NCI-H510A (cell line): ENCODE measurements around the gene YARS1.
"Not testable (repeated sequence)": the region's sequence is repeated elsewhere in the genome, so short reads cannot be mapped to it uniquely, and the experiment has no call there.

ENCODE experiments used
- DNase-seq: peaks from one replicate; lab custom pipeline; 2025; lab: John Stamatoyannopoulos, UW

The YARS1 gene

DNA sequence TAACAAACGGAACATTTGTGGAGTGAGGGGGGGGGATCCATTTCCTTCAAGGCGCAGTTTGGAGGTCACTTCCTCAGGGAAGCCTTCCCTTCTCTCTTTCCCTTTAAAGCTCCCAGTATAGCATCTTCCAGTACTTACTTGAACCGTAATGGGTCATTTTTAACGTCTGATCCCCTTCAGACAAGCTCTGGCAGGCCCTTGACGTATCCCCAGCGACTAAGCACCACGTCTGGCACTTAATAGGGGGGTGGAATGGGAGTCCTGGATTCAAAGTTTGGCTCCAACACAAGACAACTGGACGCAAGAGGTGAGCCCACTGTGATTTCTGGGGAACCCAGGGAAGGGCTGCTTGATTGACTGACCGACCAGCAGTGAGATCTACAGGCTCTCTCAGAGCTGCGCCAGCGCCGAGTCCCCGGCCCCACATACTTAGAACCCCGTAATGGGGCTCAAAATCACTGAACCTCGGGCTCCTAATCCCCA lies 441 bp downstream of the YARS1 start:
- no peak for DNase-seq

DNA sequence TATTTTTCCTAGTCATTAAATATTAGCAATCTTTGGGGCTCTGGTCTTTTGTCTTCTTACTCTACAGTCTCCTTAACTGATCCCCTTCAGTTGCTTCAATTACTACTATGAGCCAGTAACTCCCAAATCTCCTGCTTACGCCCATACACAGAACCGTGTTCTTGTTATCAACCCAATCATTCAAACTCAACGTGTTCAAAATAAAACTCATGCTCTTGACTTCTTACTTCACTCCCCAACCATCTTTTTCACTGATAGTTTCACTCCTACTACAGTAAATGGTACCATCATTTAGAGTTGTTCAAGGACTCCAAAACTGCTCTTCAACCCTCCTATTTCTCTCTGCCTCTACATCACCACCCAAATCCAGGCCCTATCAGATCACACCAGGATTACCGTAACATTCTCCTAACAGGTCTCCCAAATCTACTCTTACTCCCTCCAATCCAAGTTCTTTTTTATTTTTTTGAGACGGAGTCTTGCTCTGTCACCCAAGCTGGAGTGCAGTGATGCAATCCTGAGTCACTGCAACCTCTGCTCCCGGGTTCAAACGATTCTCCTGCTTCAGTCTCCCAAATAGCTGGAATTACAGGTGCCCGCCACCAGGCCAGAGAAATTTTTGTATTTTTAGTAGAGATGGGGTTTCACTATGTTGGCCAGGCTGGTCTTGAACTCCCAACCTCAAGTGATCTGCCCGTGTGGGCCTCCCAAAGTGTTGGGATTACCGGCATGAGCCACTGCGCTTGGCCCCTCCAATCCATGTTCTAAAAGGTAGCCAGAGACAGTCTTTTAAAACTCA lies 3.0 kb downstream of the YARS1 start:
- no peak for DNase-seq

DNA sequence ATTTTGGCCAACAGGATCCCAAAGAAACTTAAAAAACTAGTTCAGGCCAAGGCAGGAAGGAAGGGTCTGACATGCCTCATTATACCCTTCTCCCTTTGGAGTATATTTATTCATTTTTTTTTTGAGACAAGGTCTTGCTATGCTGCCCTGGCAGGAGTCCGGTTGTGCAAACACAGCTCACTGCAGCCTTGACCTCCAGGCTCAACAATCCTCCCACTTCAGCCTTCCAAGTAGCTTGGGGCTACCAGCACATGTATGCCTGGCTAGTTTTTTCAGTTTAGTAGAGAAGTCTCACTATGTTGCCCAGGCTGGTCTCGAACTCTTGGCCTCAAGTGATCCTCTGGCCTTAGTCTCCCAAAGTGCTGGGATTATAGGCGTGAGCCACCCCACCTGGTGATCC lies 5.2 kb downstream of the YARS1 start:
- no peak for DNase-seq

DNA sequence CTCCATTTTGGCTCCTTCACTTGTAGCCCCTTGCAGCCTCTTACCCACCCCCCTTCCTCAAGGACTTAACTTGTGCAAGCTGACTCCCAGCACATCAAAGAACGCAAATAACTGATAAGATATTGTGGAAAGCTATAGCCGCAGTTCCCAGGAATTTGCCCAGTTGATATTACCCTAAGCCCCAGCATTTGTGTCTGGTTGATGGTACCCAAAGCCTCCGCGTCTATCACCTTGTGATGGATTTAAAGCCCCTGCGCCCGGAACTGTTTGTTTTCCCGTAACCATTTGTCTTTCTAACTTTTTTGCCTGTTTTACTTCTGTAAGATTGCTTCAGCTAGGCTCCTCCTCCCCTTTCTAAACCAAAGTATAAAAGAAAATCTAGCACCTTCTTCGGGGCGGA lies 5.9 kb downstream of the YARS1 start:
- DNase-seq, result no peak

DNA sequence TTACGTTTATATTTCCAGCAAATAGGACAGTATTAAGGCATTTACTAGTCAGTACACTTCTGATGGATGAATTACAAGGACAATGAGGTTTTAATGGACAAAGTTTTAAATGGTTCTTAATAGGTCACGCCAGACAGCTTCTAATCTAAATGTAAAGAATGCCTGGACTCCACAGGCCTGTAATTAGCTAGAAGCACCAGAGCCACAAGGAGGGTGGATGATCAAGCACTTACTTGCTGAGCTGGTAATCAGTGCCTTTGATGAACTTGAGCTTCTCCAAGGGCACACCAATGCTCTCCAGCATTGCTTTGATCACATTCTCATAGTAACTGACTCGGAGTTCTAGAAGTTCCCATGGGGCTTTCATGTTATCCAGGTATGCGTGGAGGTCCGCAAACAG lies 6.8 kb downstream of the YARS1 start:
- no peak for DNase-seq

DNA sequence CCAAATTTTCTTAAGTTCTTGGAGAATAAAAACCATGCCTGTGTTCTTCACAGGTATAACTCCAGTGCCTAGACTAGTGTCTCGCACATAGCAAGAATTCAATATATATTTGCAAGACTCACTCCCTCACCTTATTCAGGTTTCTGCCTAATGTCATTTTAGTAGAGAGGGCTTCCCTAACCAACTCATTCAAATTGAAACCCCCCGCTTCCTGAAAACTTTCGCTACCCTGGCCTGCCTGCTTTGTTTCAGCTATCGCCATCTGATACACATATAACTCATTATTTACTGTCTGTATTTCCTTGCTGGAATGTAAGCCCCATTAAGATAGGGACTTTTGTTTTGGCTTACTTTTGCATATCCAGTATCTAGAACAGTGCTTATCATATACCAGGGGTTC lies 8.6 kb downstream of the YARS1 start:
- no peak for DNase-seq

DNA sequence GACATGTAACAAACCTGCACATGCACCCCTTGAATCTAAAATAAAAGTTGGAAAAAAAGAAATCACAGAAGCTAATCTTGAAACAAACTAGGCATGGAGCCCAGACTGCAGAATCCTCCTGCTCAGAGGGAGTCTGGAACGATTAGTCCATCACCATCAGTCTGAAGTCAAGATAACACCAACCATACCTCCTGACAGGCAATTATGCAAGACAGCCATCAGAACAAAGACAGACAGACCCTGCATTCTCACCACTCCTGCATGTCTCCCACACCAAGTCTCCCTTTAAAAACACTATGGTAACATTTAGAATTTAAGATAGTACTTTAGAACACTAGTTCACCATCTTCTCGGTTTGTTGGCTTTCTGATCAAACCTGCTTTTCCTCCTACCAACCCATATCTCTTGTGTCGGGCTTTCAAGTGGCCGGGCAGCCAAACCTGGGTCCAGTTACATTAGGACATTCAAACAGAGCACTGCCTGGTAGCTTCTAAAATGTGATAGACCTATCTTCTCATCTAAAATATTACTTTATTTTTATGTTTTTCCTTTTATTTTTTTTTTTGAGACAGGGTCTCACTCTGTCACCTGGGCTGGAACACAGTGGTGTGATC lies 10.1 kb downstream of the YARS1 start:
- DNase-seq, result no peak

DNA sequence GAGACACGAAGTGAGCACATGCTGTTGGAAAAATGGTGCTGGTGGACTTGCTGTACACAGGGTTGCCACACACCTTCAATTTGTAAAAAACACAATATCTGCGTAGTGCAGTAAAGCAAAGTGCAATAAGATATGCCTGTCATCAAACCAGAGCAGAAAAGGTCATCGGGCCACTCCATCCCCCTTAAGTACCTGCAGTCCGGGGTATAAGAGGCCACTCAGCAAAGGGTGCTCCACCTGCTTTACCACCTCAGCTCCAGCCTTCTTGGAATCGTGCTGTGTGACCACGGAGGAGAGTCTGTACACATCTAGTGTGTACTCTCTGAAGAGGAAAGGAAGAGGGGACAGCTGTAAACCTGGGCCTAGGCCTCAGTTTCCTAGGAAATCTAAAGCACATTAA lies 10.9 kb downstream of the YARS1 start:
- peak; percentile 47 for DNase-seq

DNA sequence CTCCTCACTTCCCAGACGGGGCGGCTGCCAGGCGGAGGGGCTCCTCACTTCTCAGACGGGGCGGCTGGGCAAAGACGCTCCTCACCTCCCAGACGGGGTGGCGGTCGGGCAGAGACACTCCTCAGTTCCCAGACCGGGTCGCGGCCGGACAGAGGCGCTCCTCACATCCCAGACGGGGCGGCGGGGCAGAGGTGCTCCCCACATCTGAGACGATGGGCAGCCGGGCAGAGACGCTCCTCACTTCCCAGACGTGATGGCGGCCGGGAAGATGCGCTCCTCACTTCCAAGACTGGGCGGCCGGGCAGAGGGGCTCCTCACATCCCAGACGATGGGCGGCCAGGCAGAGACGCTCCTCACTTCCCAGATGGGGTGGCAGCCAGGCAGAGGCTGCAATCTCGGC lies 12.7 kb downstream of the YARS1 start:
- DNase-seq, result not testable (repeated sequence)

DNA sequence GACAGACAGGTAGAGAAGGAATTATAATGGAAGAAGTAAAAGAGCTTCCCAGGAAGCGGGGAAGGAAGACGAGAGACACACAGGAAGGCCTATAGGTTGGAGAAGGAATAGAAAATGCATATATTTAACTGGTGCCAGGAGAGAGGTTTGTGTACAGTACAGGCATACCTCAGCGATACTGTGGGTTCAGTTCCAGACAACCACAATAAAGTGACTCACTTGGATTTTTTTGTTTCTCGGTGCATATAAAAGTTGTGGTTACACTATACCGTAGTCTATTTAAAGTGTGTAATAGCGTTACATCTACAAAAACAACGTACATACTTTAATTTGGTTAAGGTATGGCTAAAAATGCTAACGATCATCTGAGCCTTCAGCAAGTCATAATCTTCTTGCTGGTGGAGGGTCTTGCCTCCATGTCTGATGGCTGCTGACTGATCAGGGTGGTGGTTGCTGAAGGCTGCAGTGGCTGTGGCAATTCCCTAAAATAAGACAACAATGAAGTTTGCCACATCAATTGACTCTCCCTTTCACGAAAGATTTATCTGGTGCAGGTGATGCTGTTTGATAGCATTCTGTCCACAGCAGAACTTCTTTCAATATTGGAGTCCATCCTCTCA lies 16.0 kb downstream of the YARS1 start:
- DNase-seq, result no peak

DNA sequence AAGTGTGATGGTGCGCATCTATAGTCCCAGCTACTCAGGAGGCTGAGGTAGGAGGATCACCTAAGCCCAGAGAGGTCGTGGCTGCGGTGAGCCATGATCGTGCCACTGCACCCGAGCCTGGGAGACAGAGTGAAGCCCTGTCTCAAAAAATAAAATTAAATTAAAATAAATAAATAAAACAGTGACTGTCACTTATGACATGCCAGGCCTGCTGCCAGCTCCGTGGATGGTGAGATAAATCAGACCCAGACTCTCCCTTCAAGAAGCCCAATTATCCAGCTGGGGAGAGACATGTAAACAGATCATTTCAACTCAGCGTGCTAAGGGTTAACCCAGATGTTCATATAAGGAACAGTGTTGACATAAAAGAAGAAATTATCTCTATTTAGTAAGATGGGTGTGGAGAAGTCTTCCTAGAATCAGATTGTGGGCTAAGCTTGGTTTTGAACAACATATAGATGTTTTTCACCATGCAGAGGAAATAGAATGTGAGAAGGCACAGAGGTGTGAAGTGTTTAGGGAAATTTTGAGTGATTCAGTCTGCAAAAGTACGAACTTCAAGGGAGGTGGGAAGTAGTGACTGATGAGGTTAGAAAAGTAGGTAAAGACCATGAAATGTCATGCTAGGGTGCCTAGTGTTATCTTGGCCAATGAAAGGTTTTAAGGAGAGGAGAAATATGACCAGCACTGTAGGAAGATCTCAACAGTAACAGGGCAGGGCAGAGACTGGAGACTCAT lies 18.3 kb downstream of the YARS1 start:
- no peak for DNase-seq

DNA sequence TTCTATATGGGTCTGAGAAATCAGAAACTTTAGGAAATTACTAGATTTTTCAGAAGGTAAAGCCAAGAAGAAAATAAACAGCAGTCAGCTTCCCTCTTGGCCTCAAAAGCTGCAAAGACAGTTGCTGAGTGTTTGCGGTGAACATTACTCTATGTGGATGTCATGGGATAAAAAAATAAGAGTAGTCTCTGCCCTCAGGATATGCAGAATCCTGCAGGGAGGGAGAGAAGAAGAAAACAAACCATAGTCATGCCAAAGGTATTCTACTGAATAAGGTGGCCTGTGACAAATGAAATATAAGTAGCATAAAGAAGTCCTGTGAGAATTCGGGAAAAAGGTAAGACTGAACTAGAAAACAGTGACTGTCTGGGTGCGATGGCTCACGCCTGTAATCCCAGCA lies 19.0 kb downstream of the YARS1 start:
- no peak for DNase-seq

DNA sequence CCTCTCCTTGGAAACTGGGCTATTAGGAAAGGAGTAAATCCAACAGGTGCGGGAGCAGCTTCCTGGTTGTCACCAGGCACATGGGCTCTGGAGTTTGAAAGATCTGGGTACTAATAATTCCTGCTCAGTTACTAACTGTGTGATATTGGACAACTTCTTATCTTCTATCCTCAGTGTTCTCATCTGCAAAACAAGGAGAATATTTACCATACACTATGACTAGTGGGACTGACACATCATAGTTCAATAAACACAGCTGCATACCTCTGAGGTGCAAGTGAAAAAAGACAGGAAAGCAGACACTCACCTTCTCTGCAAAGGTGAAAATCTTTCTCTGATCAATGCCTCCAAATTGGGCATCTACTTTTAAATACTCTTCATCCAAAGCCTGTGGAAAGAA lies 19.7 kb downstream of the YARS1 start:
- DNase-seq, result no peak

DNA sequence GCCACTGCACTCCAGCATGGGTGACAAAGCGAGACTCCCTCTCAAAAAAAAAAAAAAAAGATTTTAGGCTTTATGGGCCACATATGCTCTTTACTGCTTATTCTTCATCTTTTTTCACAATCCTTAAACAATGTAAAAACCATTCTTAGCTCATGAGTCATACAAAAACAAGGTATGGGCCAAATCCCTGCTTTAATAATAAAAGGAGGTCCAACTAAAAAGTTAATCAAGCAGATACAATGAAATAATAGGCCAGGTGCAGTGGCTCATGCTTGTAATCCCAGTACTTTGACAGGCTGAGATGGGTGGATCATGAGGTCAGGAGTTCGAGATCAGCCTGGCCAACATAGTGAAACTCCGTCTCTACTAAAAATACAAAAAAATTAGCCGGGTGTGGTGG lies 21.4 kb downstream of the YARS1 start:
- DNase-seq, result not testable (repeated sequence)

DNA sequence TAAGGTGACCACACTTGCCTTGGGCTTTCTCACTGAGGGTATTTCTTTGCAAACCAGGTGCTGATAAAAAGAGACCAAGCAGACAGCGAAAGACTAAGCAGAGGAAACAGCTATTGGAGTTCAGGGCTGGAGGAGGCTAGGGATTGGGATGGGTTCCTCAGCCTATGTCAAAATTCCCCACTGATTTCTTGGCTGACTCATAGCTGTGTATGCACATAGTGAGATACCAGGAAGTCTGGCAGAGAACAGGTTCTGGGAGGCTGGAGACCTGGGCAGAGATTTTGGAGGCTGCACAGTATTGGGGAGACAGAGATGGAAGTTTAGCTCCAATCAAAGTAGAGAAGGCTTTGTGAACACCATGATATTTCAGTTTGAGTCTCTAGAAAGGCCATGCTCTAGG lies 25.3 kb downstream of the YARS1 start:
- no peak for DNase-seq

DNA sequence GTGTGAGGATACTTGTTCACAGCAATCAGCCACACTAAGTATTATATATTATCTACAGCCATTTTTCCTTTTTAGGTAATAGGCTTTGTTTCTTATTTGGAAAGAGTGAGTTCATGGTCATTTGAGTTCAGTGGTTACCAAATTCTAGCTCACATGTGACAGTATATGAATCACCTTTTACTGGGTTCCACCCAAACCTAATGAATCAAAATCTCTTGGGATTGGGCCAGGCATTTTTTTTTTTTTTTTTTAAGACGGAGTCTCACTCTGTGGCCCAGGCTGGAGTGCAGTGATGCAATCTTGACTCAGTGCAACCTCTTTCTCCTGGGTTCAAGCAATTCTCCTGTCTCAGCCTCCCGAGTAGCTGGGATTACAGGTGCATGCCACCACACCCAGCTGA lies 27.8 kb downstream of the YARS1 start:
- not testable (repeated sequence) for DNase-seq

DNA sequence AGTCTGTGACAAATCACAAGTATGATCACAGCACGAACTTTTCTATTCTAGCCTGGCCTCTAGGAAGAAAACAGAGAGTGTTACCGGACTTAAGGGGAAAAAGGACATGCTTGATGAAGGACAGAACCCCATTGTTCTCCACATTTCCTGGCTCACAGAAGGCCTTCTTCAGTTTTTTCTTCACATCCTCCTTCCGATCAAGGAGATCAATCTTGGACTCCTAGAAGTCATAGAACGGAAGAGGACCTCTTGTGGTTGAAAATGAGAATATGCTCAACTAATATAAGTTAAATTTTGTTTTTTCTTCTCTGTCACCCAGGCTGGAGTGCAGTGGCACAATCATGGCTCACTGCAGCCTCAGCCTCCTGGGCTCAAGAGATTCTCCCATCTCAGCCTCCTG lies 30.3 kb downstream of the YARS1 start:
- DNase-seq, result no peak

DNA sequence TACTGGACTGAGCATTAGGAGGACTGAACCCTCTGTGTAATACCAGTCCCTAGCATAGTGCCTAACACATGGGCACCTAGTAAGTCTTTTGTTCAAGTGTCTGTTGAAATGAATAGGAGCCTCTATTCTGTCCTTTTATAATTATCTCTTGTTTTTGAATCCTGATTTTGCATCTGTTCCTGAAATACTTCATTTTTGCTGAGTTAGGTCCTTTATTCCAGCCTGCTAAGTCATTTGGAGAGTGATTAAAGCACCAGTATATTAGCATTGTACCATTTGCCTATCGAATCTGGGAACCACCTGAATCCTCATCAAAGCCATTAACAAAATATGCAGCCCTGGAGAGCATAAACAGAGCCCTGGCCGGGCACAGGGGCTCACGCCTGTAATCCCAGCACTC lies 32.3 kb downstream of the YARS1 start:
- no peak for DNase-seq

DNA sequence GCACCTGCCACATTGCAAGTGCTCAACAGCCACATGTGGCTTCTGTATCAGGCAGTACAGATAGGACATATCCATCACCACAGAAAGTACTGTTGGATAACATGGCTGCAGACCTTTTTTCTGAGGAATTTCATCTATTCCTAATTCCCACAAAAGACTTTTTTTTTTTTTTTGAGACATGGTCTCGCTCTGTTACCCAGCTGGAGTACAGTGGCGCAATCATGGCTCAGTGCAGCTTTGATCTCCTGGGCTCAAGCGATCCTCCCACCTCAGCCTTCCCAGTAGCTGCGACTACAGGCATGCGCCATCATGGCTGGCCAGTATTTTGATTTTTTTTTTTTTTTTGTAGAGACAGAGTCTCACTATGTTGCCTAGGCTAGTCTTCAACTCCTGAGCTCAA lies 33.3 kb downstream of the YARS1 start:
- DNase-seq, result no peak

DNA sequence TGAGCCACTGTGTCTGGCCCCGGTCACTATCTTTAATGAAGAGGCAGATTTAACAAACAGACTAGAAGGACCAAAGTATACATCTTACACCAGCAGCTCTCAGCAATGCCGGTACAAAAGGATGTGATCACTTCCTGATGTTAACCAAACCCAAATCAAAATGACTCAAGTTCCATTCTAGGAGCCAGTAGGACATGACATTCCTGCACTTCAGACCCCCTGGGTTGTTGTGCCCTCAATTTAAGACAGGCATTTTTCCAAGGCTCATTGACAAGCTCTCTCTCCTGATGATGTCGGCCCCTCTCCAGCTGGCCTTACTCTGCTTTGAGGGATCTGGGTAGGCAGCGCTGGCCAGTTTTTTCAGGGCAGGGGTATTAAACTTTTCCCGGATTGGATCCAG lies 35.1 kb downstream of the YARS1 start:
- DNase-seq, result no peak

DNA sequence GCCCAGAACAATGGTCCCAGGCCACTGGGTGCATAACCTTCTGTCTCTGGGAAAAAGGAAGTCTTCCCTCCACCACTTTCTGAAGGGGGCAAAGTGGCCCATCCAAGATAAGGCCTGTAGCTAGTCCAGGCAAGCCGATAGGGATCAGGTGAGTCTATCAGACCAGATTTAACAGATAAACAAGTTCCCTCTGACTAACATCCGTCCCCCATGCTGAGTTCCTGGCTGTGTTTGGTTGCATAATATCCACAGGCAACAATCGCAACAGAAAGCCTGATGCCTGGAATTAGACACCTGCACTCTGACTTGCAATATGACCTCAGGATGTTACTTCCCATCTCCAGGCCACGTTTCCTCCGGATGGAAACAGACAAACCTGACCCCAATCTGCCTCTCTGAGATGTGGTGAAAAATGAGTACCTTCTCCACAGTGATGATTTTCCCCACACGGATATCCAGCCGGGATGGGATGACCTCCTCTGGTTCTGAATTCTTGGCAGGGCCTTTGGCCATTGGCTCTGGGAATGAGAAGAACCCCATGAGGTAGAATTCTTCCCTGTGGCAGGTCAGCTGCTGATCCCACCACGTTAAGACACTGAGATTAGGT lies 36.4 kb downstream of the YARS1 start:
- DNase-seq, result no peak

DNA sequence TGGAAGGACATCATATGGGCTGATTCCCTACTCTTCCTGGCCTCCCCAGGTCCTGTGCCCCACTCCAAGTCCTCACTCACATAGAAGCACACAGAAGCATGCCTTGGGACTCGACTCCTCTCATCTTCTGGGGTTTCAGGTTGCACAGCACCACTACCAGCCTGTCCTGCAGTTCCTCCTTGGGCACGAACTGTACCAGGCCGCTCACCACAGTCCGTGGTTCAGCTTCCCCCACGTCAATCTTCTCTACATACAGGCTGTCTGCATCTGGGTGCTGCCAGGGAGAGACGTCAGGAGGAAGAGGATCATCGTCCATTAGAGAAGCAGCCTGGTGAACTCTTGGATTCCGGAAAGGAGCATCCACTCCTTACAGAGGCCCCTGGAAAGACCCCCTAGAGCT lies 37.2 kb downstream of the YARS1 start:
- DNase-seq, result no peak
